CD4-positive, CD25-positive, alpha-beta regulatory T cell (primary cell): ENCODE results near the gene PPP2R2B. TPM values are rescaled to one million over a fixed set of nuclear protein-coding genes. Genes with fewer than 3 reads are reported as not detected.
A peak's percentile ranks its signal among the peaks of the same experiment; 100 is the strongest.

Source experiments
- ATAC-seq, 2 donors: fragments of 150-1000 bp; cut with Tn5 transposase; one replicate each; pipeline ENCODE4 v1.10.0; 2021; ENCODE audit warnings: low read depth in 2 of 2, moderate number of reproducible peaks in 2 of 2, moderate library complexity in 1 of 2
- DNase-seq, 3 donors: peaks; one replicate each; pipeline versions ENCODE4 v3.0.0 to v3.0.0-alpha.2; 2012 to 2022; ENCODE audit warnings: mixed read lengths in 1 of 3
- H3K27ac ChIP-seq: one replicate; pipeline ENCODE4 v1.7.0; 2013; ENCODE audit warnings: mild to moderate bottlenecking, low read length; ENCODE audit not compliant: insufficient read depth, poor library complexity, severe bottlenecking
- H3K27me3 ChIP-seq: one replicate; pipeline ENCODE4 v1.7.0; 2013; ENCODE audit warnings: low read length; ENCODE audit not compliant: control insufficient read depth, insufficient read depth
- H3K36me3 ChIP-seq: one replicate; pipeline ENCODE4 v1.7.0; 2013; ENCODE audit warnings: mild to moderate bottlenecking, low read length, moderate library complexity; ENCODE audit not compliant: control insufficient read depth, insufficient read depth
- H3K4me1 ChIP-seq: 2 replicates; pipeline ENCODE4 v1.7.0; 2013; ENCODE audit warnings: mild to moderate bottlenecking, low read length; ENCODE audit not compliant: insufficient read depth, control insufficient read depth, poor library complexity, severe bottlenecking
- H3K4me3 ChIP-seq: one replicate; pipeline ENCODE4 v1.7.0; 2013; ENCODE audit warnings: low read depth, mild to moderate bottlenecking, low read length, moderate library complexity
- H3K9me3 ChIP-seq, 2 experiments: 1 replicate in 1 of 2; 2 replicates in 1 of 2; pipeline ENCODE4 v1.7.0; 2013; ENCODE audit warnings: low read length in 2 of 2, mild to moderate bottlenecking in 1 of 2, moderate library complexity in 1 of 2; ENCODE audit not compliant: control insufficient read depth in 2 of 2
- H3K27ac Mint-ChIP-seq, 3 donors: one replicate each; pipeline ENCODE4 v1.8.0; 2020 to 2022; ENCODE audit warnings: mild to moderate bottlenecking in 3 of 3, mixed read lengths in 3 of 3, moderate library complexity in 2 of 3
- H3K27me3 Mint-ChIP-seq: one replicate; pipeline ENCODE4 v1.8.0; 2022; ENCODE audit warnings: mild to moderate bottlenecking, mixed read lengths
- H3K36me3 Mint-ChIP-seq: one replicate; pipeline ENCODE4 v1.8.0; 2020; ENCODE audit warnings: mixed read lengths
- H3K4me1 Mint-ChIP-seq, 4 donors: one replicate each; pipeline ENCODE4 v1.8.0; 2020 to 2022; ENCODE audit warnings: mixed read lengths in 4 of 4, mild to moderate bottlenecking in 1 of 4
- H3K4me3 Mint-ChIP-seq, 4 donors: one replicate each; pipeline ENCODE4 v1.8.0; 2020 to 2022; ENCODE audit warnings: mild to moderate bottlenecking in 4 of 4, mixed read lengths in 4 of 4, moderate library complexity in 3 of 4
- H3K9me3 Mint-ChIP-seq, 7 donors: one replicate each; pipeline ENCODE4 v1.8.0; 2020 to 2022; ENCODE audit warnings: mixed read lengths in 7 of 7, mild to moderate bottlenecking in 3 of 7, moderate library complexity in 2 of 7
- polyA plus RNA-seq, 4 donors: library from polyadenylated mRNA; unstranded; fragments of 300-500 nt; fragmentation: Illumina TruSeq; gene quantifications; one replicate each; pipeline ENCODE4 v1.2.3, GENCODE V29; 2021
- total RNA-seq: library from RNA; stranded (reverse); gene quantifications from one replicate; pipeline ENCODE4 v1.2.3, GENCODE V29; 2022

Gene PPP2R2B
- total RNA-seq (16.7 TPM), polyA plus RNA-seq (10 to 100 TPM in 3 of 4 donors, 1 to 10 TPM in 1; 6.1 to 16.1 (median 12.7) TPM)

DNA sequence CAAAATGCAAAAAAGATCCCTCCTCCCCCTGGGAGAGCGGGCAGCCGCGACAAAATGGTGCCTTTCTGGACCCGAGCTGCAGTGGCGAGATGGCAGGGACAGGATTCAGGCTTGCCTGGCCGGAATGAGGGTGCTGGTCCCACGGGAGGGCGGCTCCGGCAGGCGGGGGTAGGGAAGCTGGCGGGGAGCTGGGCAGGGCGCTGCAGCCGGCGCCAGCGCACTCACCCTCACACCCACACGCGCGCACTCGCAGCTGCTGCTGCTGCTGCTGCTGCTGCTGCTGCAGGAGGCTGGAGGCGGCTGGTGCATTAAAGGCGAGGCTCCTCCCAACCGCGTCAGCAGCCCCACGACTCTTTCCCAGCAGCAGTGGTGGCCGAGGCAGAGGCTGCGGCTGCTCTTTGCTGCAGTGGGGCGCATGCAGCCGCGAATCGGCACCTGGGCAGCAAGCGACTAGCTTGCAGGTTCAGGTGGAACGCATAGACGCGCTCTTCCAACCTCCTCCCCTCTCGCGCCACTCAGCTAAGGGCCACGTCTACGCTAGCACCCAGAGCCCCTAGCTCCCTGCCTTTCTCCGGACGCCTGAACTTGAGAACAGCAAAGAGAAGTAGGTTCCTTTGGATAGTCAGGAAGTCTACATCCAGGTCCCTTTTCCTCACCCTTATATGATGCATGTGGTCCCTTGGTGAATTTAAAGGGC is at the start of gene PPP2R2B:
TSS of gene PPP2R2B (minus strand) at position 282 of the 697 bp plus-strand sequence.
- ATAC-seq = peak; percentile 32 to 77
- Mint-ChIP-seq H3K4me3 (peak within 1 kb of the TSS; percentile 84 to 94 (median 91)), H3K4me1 (peaks cover 2 to 36% (median 16%) of the 10 kb centered on the region in 4 donors), H3K9me3 (peaks cover 0 to 1% (median 0%) of the 10 kb centered on the region in 7 donors), H3K36me3 (no peaks in the 10 kb centered on the region), H3K27me3 (peaks cover 10% of the 10 kb centered on the region), H3K27ac (peak within 1 kb of the TSS in 2 of 3 donors; percentile 34 to 72)
- Histone ChIP-seq H3K27ac (no peak within 1 kb of the TSS), H3K9me3 (no peaks in the 10 kb centered on the region), H3K4me3 (peak within 1 kb of the TSS; percentile 84), H3K4me1 (peaks cover 29% of the 10 kb centered on the region), H3K27me3 (peaks cover 3% of the 10 kb centered on the region), H3K36me3 (no peaks in the 10 kb centered on the region)
- peak; percentile 44 to 50 (median 46) for DNase-seq

- H3K4me3 Mint-ChIP-seq = no peak overlapping the region
- Histone ChIP-seq H3K27me3 (no peaks in the 10 kb centered on the region), H3K9me3 (no peaks in the 10 kb centered on the region), H3K4me1 (no peaks in the 10 kb centered on the region), H3K27ac (no peak overlapping the region), H3K4me3 (no peak overlapping the region), H3K36me3 (no peaks in the 10 kb centered on the region)
- no peaks in the 10 kb centered on the region for H3K27me3 Mint-ChIP-seq
- H3K36me3 Mint-ChIP-seq = no peaks in the 10 kb centered on the region
- no peak overlapping the region for H3K27ac Mint-ChIP-seq
- DNase-seq = no peak
- no peak for ATAC-seq
- peaks cover 0 to 3% (median 0%) of the 10 kb centered on the region in 7 donors for H3K9me3 Mint-ChIP-seq
- peaks cover 0 to 3% (median 1%) of the 10 kb centered on the region in 4 donors for H3K4me1 Mint-ChIP-seq
These were observed 45.6 kb upstream of the PPP2R2B start for GRCh38 chr5:146924132-146924531.

DNA sequence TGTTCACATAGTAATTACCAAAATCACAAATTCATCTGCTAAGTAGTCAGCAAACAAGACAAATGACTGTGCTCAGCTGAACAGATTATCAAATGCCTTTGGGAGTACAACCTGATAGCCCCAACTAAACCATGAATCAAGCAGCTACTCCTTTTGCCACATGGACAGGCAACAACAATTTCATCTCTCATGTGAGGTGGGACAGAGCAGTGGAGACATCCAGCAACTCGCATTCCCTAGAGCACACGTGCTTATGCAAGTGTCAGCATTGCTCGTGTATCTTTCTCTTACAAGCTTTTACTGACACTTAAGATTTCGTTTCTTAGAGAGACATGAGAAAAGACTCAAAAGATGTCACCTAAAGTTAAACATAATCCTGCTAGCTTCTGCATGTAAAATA is 42.7 kb upstream of the PPP2R2B start:
- H3K36me3 Mint-ChIP-seq = no peaks in the 10 kb centered on the region
- peaks cover 0 to 1% (median 0%) of the 10 kb centered on the region in 7 donors for H3K9me3 Mint-ChIP-seq
- H3K4me3 ChIP-seq = no peak overlapping the region
- H3K4me1 ChIP-seq = no peaks in the 10 kb centered on the region
- H3K27ac Mint-ChIP-seq = no peak overlapping the region
- no peaks in the 10 kb centered on the region for H3K9me3 ChIP-seq
- no peaks in the 10 kb centered on the region for H3K27me3 Mint-ChIP-seq
- DNase-seq (no peak), ATAC-seq (no peak)
- H3K4me3 Mint-ChIP-seq = no peak overlapping the region
- peaks cover 0 to 5% (median 1%) of the 10 kb centered on the region in 4 donors for H3K4me1 Mint-ChIP-seq
- no peaks in the 10 kb centered on the region for H3K27me3 ChIP-seq
- H3K27ac ChIP-seq = no peak overlapping the region
- no peaks in the 10 kb centered on the region for H3K36me3 ChIP-seq

DNA sequence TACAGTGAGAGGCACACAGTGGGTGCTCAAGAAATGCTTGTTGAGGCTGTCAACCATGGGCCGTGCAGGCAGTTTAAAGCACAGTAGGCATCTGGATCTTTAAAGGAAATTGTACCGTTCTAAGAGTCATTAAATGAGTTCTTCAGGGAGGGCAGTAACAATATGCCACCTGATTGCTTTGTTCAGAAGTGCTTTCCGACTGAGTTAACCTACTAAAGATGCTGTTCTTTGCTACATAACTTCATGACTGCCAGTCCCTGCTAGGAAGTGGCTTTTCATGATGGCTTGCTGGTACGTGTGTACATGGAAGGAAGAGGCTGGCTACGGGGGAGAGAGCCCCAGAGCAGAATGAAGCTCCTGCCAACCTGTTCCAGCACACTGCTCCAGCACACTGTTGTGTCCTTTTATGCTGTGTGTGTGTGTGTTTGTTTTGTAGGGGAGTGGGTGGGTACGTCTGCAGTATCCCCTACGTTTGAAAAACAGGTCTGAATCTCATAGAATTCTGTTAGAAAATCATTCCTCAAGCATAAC is 41.9 kb upstream of the PPP2R2B start:
- DNase-seq (no peak), ATAC-seq (no peak)
- no peaks in the 10 kb centered on the region for H3K36me3 ChIP-seq
- no peak overlapping the region for H3K27ac ChIP-seq
- no peaks in the 10 kb centered on the region for H3K4me1 ChIP-seq
- no peak overlapping the region for H3K27ac Mint-ChIP-seq
- H3K27me3 ChIP-seq = no peaks in the 10 kb centered on the region
- H3K36me3 Mint-ChIP-seq = no peaks in the 10 kb centered on the region
- H3K4me3 Mint-ChIP-seq = no peak overlapping the region
- H3K9me3 ChIP-seq = no peaks in the 10 kb centered on the region
- H3K27me3 Mint-ChIP-seq = no peaks in the 10 kb centered on the region
- no peak overlapping the region for H3K4me3 ChIP-seq
- H3K9me3 Mint-ChIP-seq = peaks cover 0 to 1% (median 0%) of the 10 kb centered on the region in 7 donors
- H3K4me1 Mint-ChIP-seq = peaks cover 0 to 5% (median 4%) of the 10 kb centered on the region in 4 donors

GRCh38 chr5:146919304-146919703 is 40.7 kb upstream of the PPP2R2B start:
- H3K9me3 ChIP-seq = no peaks in the 10 kb centered on the region
- H3K27ac ChIP-seq = no peak overlapping the region
- Mint-ChIP-seq H3K36me3 (no peaks in the 10 kb centered on the region), H3K4me1 (peaks cover 0 to 5% (median 4%) of the 10 kb centered on the region in 4 donors), H3K27ac (no peak overlapping the region), H3K4me3 (no peak overlapping the region), H3K9me3 (peaks cover 0 to 1% (median 0%) of the 10 kb centered on the region in 7 donors), H3K27me3 (no peaks in the 10 kb centered on the region)
- no peaks in the 10 kb centered on the region for H3K27me3 ChIP-seq
- DNase-seq (no peak), ATAC-seq (no peak)
- H3K36me3 ChIP-seq = no peaks in the 10 kb centered on the region
- no peaks in the 10 kb centered on the region for H3K4me1 ChIP-seq
- no peak overlapping the region for H3K4me3 ChIP-seq

GRCh38 chr5:146917931-146918330 is 39.4 kb upstream of the PPP2R2B start:
- Histone ChIP-seq H3K9me3 (no peaks in the 10 kb centered on the region), H3K4me1 (no peaks in the 10 kb centered on the region), H3K4me3 (no peak overlapping the region), H3K27ac (no peak overlapping the region), H3K27me3 (no peaks in the 10 kb centered on the region), H3K36me3 (no peaks in the 10 kb centered on the region)
- DNase-seq (no peak), ATAC-seq (no peak)
- no peak overlapping the region for H3K27ac Mint-ChIP-seq
- H3K4me1 Mint-ChIP-seq = peaks cover 0 to 5% (median 4%) of the 10 kb centered on the region in 4 donors
- H3K4me3 Mint-ChIP-seq = no peak overlapping the region
- no peaks in the 10 kb centered on the region for H3K27me3 Mint-ChIP-seq
- H3K9me3 Mint-ChIP-seq = no peaks in the 10 kb centered on the region
- H3K36me3 Mint-ChIP-seq = no peaks in the 10 kb centered on the region

DNA sequence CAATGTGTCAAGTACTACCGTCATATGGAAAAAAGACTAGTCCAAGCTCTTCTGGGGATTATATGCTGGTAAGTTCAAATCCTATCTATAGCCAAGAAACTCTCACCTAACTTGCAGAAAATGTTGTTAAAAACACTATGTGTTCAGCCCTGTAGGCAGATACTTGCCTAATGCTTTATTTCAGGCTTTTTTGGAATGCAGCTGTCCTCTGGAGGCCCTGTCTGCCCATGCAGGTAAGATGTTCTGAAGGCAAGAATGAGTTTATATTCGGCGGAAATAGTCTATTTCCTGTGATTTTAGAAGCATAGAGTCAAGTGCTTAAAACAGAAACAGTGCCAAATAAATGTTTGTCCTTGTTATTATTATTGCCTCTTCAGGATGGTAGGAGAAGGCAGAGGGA is 34.3 kb upstream of the PPP2R2B start:
- Histone ChIP-seq H3K27ac (no peak overlapping the region), H3K4me3 (no peak overlapping the region), H3K27me3 (no peaks in the 10 kb centered on the region), H3K9me3 (no peaks in the 10 kb centered on the region), H3K4me1 (no peaks in the 10 kb centered on the region), H3K36me3 (no peaks in the 10 kb centered on the region)
- H3K4me3 Mint-ChIP-seq = no peak overlapping the region
- no peaks in the 10 kb centered on the region for H3K36me3 Mint-ChIP-seq
- H3K4me1 Mint-ChIP-seq = peaks cover 0 to 7% (median 3%) of the 10 kb centered on the region in 4 donors
- ATAC-seq (no peak), DNase-seq (no peak)
- H3K27ac Mint-ChIP-seq = no peak overlapping the region
- H3K9me3 Mint-ChIP-seq = peaks cover 0 to 2% (median 0%) of the 10 kb centered on the region in 7 donors
- no peaks in the 10 kb centered on the region for H3K27me3 Mint-ChIP-seq

DNA sequence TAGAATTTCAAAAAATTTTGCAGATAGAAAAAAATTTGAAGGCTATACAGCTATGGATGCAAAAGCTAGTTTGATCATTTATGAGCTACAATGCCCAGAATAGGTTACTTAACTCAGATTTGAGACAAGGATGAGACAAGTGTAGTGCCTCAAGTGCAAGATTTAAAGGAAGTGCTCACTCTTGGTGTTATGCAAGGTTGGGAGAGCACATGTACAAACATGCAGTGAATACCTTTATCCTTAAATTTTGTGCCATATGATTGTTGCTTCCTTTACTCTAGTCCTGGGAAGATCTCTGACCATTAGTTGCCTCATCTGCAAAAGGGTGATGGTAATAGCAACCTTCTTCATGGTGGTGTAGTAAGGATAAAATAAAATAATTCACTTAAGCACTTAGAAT is 31.7 kb upstream of the PPP2R2B start:
- H3K9me3 Mint-ChIP-seq = peaks cover 0 to 4% (median 0%) of the 10 kb centered on the region in 7 donors
- no peak overlapping the region for H3K4me3 ChIP-seq
- H3K27me3 ChIP-seq = no peaks in the 10 kb centered on the region
- H3K4me1 ChIP-seq = no peaks in the 10 kb centered on the region
- peaks cover 0 to 4% (median 0%) of the 10 kb centered on the region in 4 donors for H3K4me1 Mint-ChIP-seq
- H3K27me3 Mint-ChIP-seq = no peaks in the 10 kb centered on the region
- no peaks in the 10 kb centered on the region for H3K36me3 Mint-ChIP-seq
- H3K4me3 Mint-ChIP-seq = no peak overlapping the region
- H3K27ac Mint-ChIP-seq = no peak overlapping the region
- H3K9me3 ChIP-seq = no peaks in the 10 kb centered on the region
- ATAC-seq (no peak), DNase-seq (no peak)
- H3K36me3 ChIP-seq = no peaks in the 10 kb centered on the region
- H3K27ac ChIP-seq = no peak overlapping the region
